ENCODE data around the gene TTBK1.
"Not testable (repeated sequence)": the region's sequence is repeated elsewhere in the genome, so short reads cannot be mapped to it uniquely, and the experiment has no call there.

TTBK1 gene

GRCh38 chr6:43301081-43301870 lies 58.0 kb downstream of the TTBK1 start:
- in situ Hi-C loops (cut with MboI; ENCODE audit: low sequenced_read_pairs) = no loop called here

- in situ Hi-C loops (cut with MboI; ENCODE audit: low sequenced_read_pairs) = no loop called here
Observed at GRCh38 chr6:43302126-43302525, 58.8 kb downstream of the TTBK1 start.

DNA sequence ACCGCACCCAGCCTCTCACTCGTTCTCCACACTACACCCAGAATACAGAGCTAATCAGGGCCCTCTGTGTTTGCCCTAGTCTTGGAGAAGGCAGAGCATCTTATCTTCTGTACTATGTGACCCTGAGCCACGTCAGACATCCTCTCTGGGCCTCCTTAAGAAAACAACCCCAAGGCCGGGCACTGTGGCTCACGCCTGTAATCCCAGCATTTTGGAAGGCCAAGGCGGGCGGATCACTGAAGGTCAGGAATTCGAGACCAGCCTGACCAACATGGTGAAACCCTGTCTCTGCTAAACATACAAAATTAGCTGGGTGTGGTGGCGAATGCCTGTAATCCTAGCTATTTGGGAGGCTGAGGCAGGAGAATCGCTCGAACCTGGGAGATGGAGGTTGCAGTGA lies 59.7 kb downstream of the TTBK1 start:
- in situ Hi-C loops (cut with MboI; ENCODE audit: low sequenced_read_pairs) = not testable (repeated sequence)

- in situ Hi-C loops (cut with MboI; ENCODE audit: low sequenced_read_pairs) = no loop called here
Observed at GRCh38 chr6:43303751-43304331, 60.6 kb downstream of the TTBK1 start.

DNA sequence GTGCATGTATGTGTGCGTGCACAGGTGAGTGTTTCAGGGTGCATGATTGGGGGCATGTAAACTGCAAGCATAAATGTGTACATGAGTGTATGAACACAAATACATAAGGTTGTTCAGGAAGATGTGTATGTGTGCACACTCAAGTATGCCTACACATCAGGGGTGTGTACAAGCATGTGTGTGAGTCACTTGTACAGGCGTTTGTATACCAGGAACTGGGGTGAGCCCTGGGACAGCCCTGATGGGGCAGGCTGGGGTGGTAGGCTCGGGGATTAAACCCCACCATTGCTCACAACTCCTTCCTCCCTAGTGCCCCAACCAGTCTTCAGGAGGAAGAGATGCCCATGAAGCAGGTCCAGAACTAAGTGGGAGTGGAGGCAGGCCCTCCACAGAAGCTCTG lies 61.1 kb downstream of the TTBK1 start:
- in situ Hi-C loops (cut with MboI; ENCODE audit: low sequenced_read_pairs) = no loop called here

DNA sequence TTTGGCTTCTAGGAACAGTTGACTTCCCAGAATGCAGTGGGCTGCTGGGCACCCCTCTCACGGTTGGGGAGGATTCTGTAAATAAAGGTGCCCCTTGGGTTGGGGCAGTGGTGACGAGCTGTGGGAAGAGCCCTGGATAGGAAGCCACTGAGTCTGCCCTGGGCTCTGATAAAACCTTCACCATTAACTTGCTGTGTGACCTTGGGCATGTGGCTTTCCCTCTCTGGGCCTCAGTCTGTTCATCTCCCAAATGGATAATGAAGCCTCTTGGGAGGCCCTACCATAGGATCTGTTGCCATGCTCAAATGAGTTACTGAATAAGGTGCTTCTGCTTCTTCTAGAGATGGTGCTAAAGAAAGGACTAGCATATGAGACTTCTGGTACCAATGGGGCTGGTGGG lies 61.6 kb downstream of the TTBK1 start:
- in situ Hi-C loops (cut with MboI; ENCODE audit: low sequenced_read_pairs) = no loop called here

DNA sequence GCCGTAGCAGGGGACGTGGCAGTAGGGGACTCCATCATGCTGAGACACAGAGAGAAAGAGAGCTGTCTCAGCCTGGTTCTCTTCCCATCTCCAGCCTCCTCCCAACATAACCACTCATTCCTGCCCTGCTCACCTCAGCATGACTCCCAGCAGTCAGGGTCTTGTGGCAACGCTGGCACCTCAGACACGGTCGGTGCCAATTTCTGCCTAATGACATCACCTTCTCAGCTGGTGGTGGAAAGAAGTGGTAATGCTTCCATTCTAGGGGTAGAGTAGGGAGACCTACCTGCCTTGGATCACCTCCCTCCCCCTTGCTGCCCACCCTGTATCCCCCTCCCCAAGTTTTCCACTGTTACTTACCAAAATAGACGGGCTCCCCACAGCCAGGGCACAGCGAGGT lies 62.8 kb downstream of the TTBK1 start:
- in situ Hi-C loops (cut with MboI; ENCODE audit: low sequenced_read_pairs) = no loop called here

GRCh38 chr6:43307451-43308100 lies 64.3 kb downstream of the TTBK1 start:
- in situ Hi-C loops (cut with MboI; ENCODE audit: low sequenced_read_pairs) = no loop called here

DNA sequence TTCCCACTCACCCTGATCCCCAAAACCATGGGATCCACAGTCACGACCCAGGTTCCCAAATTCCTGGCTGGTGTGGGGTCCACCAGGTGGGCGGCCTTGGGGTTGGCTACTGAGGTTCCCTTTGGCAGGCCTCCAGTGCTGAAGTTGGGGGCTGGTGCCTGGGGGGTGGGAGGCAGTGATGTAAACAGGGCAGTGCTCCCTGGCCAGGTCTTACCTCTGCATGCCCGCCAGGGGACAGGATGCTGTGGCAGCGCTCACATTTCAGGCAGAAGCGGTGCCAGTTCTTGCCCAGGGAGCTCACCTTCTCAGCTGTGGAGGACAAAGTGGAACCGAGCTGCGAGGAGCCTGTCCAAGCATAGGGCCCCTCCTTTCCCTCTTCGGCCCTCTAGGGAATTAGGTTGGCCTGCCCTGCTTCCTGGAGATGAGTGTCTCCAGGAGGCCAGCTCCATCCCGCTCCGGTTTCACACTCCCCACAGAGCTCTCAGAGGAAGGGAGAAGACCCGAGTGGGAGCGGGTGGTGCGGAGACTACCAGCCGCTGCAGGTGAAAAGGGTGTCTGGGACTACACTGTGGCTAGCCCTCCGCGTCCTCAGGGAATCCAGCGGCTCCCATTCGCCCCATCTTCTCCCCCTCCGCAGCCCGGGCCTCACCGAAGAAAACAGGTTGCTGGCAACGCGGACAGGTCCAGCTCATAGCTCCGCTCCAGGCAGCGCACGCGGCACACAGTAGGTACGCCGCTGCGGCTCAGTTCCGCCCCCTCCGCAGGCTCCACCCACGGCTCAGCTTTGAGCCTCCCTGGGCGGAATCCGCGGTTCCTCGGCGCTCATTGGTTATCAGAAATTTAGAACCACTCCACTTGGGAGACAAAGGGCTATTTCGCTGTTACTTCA lies 65.1 kb downstream of the TTBK1 start, which contains the start of gene CRIP3:
Gene CRIP3, minus strand, starts transcription at position 726 of the 889 bp plus-strand sequence. Its CDS starts 34 bp downstream, at position 692.
- in situ Hi-C loops (cut with MboI; ENCODE audit: low sequenced_read_pairs) = no loop called here

GRCh38 chr6:43308990-43309477 lies 65.8 kb downstream of the TTBK1 start:
- in situ Hi-C loops (cut with MboI; ENCODE audit: low sequenced_read_pairs) = no loop called here

- in situ Hi-C loops (cut with MboI; ENCODE audit: low sequenced_read_pairs) = no loop called here
Observed at GRCh38 chr6:43310134-43310533, 66.9 kb downstream of the TTBK1 start.

GRCh38 chr6:43310624-43311023 lies 67.3 kb downstream of the TTBK1 start:
- in situ Hi-C loops (cut with MboI; ENCODE audit: low sequenced_read_pairs) = no loop called here

- in situ Hi-C loops (cut with MboI; ENCODE audit: low sequenced_read_pairs) = no loop called here
Observed at GRCh38 chr6:43311666-43312065, 68.4 kb downstream of the TTBK1 start.

DNA sequence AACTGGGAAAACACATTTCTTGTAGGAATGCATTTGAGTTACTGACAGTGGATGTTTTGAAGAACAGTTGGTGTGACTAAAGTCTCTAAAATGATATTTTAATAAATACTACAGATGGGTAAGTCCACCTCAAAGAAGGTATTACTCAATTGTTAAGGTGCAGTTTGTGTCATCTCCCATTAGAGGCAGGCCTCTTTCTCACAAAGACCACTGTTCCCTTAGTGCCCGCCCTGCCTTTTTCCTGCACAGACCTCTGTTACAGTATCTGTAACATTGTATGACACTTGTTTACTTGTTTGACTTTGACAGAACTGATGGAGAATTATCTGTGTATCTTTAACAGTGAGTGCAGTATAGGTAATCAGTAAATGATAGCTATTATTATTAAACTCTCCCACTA lies 70.5 kb downstream of the TTBK1 start:
- in situ Hi-C loops (cut with MboI; ENCODE audit: low sequenced_read_pairs) = no loop called here

- in situ Hi-C loops (cut with MboI; ENCODE audit: low sequenced_read_pairs) = no loop called here
Observed at GRCh38 chr6:43318011-43318410, 74.7 kb downstream of the TTBK1 start.

- in situ Hi-C loops (cut with MboI; ENCODE audit: low sequenced_read_pairs) = no loop called here
Observed at GRCh38 chr6:43325876-43326275, 82.6 kb downstream of the TTBK1 start.

DNA sequence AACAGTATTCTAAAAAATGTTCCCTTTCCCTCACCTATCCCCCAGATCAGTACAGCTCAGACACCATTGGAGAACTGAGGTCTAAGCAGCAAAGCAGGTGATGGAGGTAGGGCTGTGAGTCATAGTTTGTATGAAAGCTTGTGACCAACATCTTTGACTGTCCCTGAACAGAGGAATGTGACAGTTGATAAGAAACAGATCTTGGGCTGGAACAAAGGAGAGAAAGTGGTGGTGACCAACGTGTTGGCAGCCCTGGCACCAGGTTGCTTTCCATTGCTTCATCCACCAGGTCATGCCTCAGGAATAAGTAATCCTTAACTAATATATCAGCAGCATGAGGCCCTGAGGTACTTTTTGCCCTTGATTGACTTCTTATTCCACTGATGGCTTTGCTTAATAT lies 85.2 kb downstream of the TTBK1 start:
- in situ Hi-C loops (cut with MboI; ENCODE audit: low sequenced_read_pairs) = no loop called here

GRCh38 chr6:43331470-43331869 lies 88.2 kb downstream of the TTBK1 start:
- in situ Hi-C loops (cut with MboI; ENCODE audit: low sequenced_read_pairs) = no loop called here

- in situ Hi-C loops (cut with MboI; ENCODE audit: low sequenced_read_pairs) = no loop called here
Observed at GRCh38 chr6:43331891-43332290, 88.6 kb downstream of the TTBK1 start.

DNA sequence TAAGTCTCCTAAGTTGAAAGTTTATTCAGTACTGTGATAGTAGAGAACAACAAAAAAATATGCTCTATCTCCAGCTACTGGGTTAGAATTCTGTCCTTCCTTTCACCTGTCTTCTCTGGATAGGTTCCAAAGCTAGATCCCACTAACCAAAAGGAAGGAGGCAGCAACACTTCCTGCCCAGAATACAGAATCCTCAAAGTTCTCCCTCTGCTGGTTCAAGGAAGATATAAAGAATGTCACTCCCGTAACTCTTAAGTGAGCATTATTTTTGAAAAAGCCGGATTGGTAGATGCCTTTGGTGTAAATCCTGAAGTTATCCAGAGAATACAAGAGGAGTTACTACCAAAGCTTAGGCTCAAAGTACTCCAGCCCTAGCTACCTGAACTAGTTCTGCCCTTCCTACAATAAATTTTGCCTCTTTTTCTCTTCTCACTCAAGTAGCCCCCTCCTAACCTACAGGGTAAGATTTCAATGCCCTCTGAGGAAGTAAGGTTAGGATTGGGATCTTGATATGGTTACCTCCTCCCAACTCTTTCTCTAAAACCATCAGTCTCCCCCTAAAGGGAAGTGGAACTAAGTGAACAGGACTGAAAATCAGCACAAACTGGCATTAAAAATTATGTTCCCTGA lies 91.3 kb downstream of the TTBK1 start:
- in situ Hi-C loops (cut with MboI; ENCODE audit: low sequenced_read_pairs) = no loop called here

All from HL-60/S4 treated with retinoic acid at 250 ng/mL for 4 days and 3 days (cell line).